Muscle of back (tissue), 10 donors: ENCODE results near the gene NF1. TPM values are rescaled to one million over a fixed set of nuclear protein-coding genes. Genes with fewer than 3 reads are reported as not detected.

Experiments
- polyA plus RNA-seq, 10 donors: library from polyadenylated mRNA; unstranded; fragments of 120-200 nt; gene quantifications; one replicate each; pipeline ENCODE4 v1.2.1, GENCODE V29; 2013; ENCODE audit not compliant: insufficient read length in 10 of 10

Gene NF1
- polyA plus RNA-seq, 10 donors: 18.9 to 31.2 (median 25.1) TPM

Other genes starting within 250 kb of the NF1 start
- 10 to 100 TPM; 10.6 to 15.0 (median 13.1) TPM for gene TEFM, start 188.7 kb upstream of the NF1 start, polyA plus RNA-seq
- 1 to 10 TPM; 4.9 to 9.3 (median 6.4) TPM for gene ADAP2, start 173.0 kb upstream of the NF1 start, polyA plus RNA-seq
- 10 to 100 TPM in 3 of 10 donors, 1 to 10 TPM in 7; 7.6 to 11.9 (median 9.6) TPM for gene RNF135, start 123.9 kb upstream of the NF1 start, polyA plus RNA-seq
- under 1 TPM; 0.09 to 0.84 (median 0.38) TPM for gene OMG, start 202.3 kb downstream of the NF1 start, polyA plus RNA-seq
- gene EVI2B, start 219.1 kb downstream of the NF1 start, polyA plus RNA-seq: 1 to 10 TPM; 1.3 to 9.4 (median 2.6) TPM
- 1 to 10 TPM; 1.3 to 5.9 (median 2.3) TPM for gene EVI2A, start 226.6 kb downstream of the NF1 start, polyA plus RNA-seq